SK-N-SH (cell line): ENCODE data around the gene MCF2L. TPM values are rescaled to one million over a fixed set of nuclear protein-coding genes. Genes with fewer than 3 reads are reported as not detected.
"Not testable (repeated sequence)": the region's sequence is repeated elsewhere in the genome, so short reads cannot be mapped to it uniquely, and the experiment has no call there.

Source experiments
- CTCF ChIA-PET: fragments of 300-600, 350-600 bp; formaldehyde crosslinking; extraction: SDS; loops from one replicate; lab custom pipeline; 2021; lab: Yijun Ruan, JAX
- POLR2A ChIA-PET: fragments of 350-600 bp; sonication (Branson Sonifier 250); formaldehyde crosslinking; extraction: SDS; loops from one replicate; lab custom pipeline; 2020; ENCODE audit warnings: antibody characterized with exemption, inconsistent platforms; lab: Yijun Ruan, JAX
- DNase-seq: peaks from one replicate; pipeline ENCODE4 v3.0.0; 2012
- H2AFZ ChIP-seq: fragments of 200-600 bp; sonication (generic); 2 replicates; pipeline ENCODE4 v1.8.1; 2016; ENCODE audit warnings: antibody characterized with exemption, mild to moderate bottlenecking, low read depth
- H3F3A ChIP-seq: fragments of 200-600 bp; sonication (generic); replicated peaks from 2 replicates; pipeline ENCODE3; 2016; ENCODE audit warnings: antibody characterized with exemption, mild to moderate bottlenecking; ENCODE audit not compliant: insufficient read depth
- H3K27ac ChIP-seq, 2 experiments: fragments of 200-500 bp in 1 of 2; fragments of 200-600 bp in 1 of 2; sonication (Bioruptor generic) in 1 of 2; sonication (generic), shearing (Covaris generic) in 1 of 2; 2 replicates each; pipeline versions ENCODE4 v1.5.1 to v1.6.1; 2014 to 2016; ENCODE audit warnings: low read depth in 2 of 2, inconsistent platforms in 1 of 2, low read length in 1 of 2, mild to moderate bottlenecking in 1 of 2, mixed read lengths in 1 of 2
- H3K27me3 ChIP-seq: fragments of 200-600 bp; sonication (generic), shearing (Covaris generic); 2 replicates; pipeline ENCODE4 v1.6.1; 2016; ENCODE audit warnings: mixed run types; ENCODE audit not compliant: insufficient read depth
- H3K36me3 ChIP-seq, 2 experiments: fragments of 200-500 bp in 1 of 2; fragments of 200-600 bp in 1 of 2; sonication (Bioruptor generic) in 1 of 2; sonication (generic) in 1 of 2; replicated peaks in 1 of 2; 2 replicates each; pipeline versions ENCODE3 to v1.5.1; 2014 to 2016; ENCODE audit warnings: low read length in 1 of 2, mild to moderate bottlenecking in 1 of 2; ENCODE audit not compliant: insufficient read depth in 2 of 2, control insufficient read depth in 1 of 2
- H3K4me1 ChIP-seq, 2 experiments: fragments of 200-500 bp in 1 of 2; fragments of 200-600 bp in 1 of 2; sonication (Bioruptor generic) in 1 of 2; sonication (generic), shearing (Covaris generic) in 1 of 2; 2 replicates each; pipeline versions ENCODE4 v1.5.1 to v1.6.1; 2014 to 2016; ENCODE audit warnings: low read depth in 1 of 2, low read length in 1 of 2, mixed run types in 1 of 2; ENCODE audit not compliant: insufficient read depth in 2 of 2, control insufficient read depth in 1 of 2
- H3K4me2 ChIP-seq: fragments of 200-600 bp; sonication (generic), shearing (Covaris generic); 2 replicates; pipeline ENCODE4 v1.6.1; 2017; ENCODE audit warnings: mixed run types
- H3K4me3 ChIP-seq, 2 experiments: fragments of 200-500 bp in 1 of 2; fragments of 200-600 bp in 1 of 2; sonication (Bioruptor generic) in 1 of 2; sonication (generic), shearing (Covaris generic) in 1 of 2; 2 replicates each; pipeline versions ENCODE4 v1.5.1 to v1.8.1; 2014 to 2016; ENCODE audit warnings: low read depth in 2 of 2, inconsistent platforms in 1 of 2, low read length in 1 of 2, mild to moderate bottlenecking in 1 of 2, mixed read lengths in 1 of 2, moderate library complexity in 1 of 2
- H3K79me2 ChIP-seq: fragments of 200-600 bp; sonication (generic); 2 replicates; pipeline ENCODE4 v1.8.1; 2017; ENCODE audit warnings: mild to moderate bottlenecking; ENCODE audit not compliant: insufficient read depth
- H3K9ac ChIP-seq: fragments of 200-600 bp; sonication (generic); 2 replicates; pipeline ENCODE4 v1.6.1; 2017; ENCODE audit warnings: mixed run types
- H3K9me2 ChIP-seq: fragments of 200-600 bp; sonication (generic); 2 replicates; pipeline ENCODE4 v1.6.1; 2017; ENCODE audit warnings: mixed run types
- H3K9me3 ChIP-seq: fragments of 200-600 bp; sonication (generic); 2 replicates; pipeline ENCODE4 v1.6.1; 2017; ENCODE audit warnings: mixed run types, mild to moderate bottlenecking, moderate library complexity
- H4K20me1 ChIP-seq: fragments of 200-600 bp; sonication (generic); 2 replicates; pipeline ENCODE4 v1.6.1; 2017; ENCODE audit warnings: mild to moderate bottlenecking, mixed run types; ENCODE audit not compliant: insufficient read depth
- CHD2 ChIP-seq: fragments of 150-350 bp; IDR thresholded peaks from 2 replicates; pipeline ENCODE4 v1.6.1; 2018; ENCODE audit warnings: low read length; ENCODE audit not compliant: partially characterized antibody
- ELF1 ChIP-seq: IDR thresholded peaks from 2 replicates; pipeline ENCODE4 v1.4.0; 2012
- EP300 ChIP-seq, 2 experiments: IDR thresholded peaks; 2 replicates each; pipeline versions ENCODE4 v1.4.0 to v1.6.1; 2012; ENCODE audit warnings: borderline replicate concordance in 1 of 2, low read depth in 1 of 2, low read length in 1 of 2
- FOSL2 ChIP-seq: IDR thresholded peaks from 2 replicates; pipeline ENCODE4 v1.4.0; 2012; ENCODE audit warnings: low read depth, mild to moderate bottlenecking, moderate library complexity, borderline replicate concordance
- IRF3 ChIP-seq: fragments of 150-350 bp; IDR thresholded peaks from 2 replicates; pipeline ENCODE4 v1.6.1; 2016; ENCODE audit warnings: mild to moderate bottlenecking, low read depth, low read length
- MEF2A ChIP-seq: IDR thresholded peaks from 2 replicates; pipeline ENCODE4 v1.4.0; 2012; ENCODE audit warnings: low read depth, borderline replicate concordance
- NRF1 ChIP-seq: IDR thresholded peaks from 2 replicates; pipeline ENCODE4 v1.6.1; 2012; ENCODE audit warnings: low read depth, mild to moderate bottlenecking, low read length
- PBX3 ChIP-seq: IDR thresholded peaks from 2 replicates; pipeline ENCODE4; 2012
- POLR2AphosphoS5 ChIP-seq: IDR thresholded peaks from 2 replicates; pipeline ENCODE4 v1.6.1; 2012; ENCODE audit warnings: low read depth, low read length
- RXRA ChIP-seq: IDR thresholded peaks from 2 replicates; pipeline ENCODE4 v1.4.0; 2012; ENCODE audit warnings: low read depth, mild to moderate bottlenecking, borderline replicate concordance
- SIN3A ChIP-seq: IDR thresholded peaks from 2 replicates; pipeline ENCODE4 v1.6.1; 2012; ENCODE audit warnings: low read depth, mild to moderate bottlenecking, low read length, moderate library complexity, borderline replicate concordance
- ZBTB33 ChIP-seq: IDR thresholded peaks from 2 replicates; pipeline ENCODE4 v1.4.0; 2012; ENCODE audit warnings: low read depth, borderline replicate concordance
- WGBS: methylation state at CpG from one replicate; pipeline ENCODE4 v1.1.6; 2017; ENCODE audit warnings: low lambda C conversion rate; 5-methylcytosine and 5-hydroxymethylcytosine counted together
- polyA plus RNA-seq, 3 experiments: library from polyadenylated mRNA; depleted of rRNA; stranded (reverse); fragments of >200 nt; gene quantifications; 2 replicates each; pipeline ENCODE4 v1.2.3, GENCODE V29; 2012

The MCF2L gene
- polyA plus RNA-seq, 1 of the 3 experiments (the other 2 are of a cell fraction), result 0.56 TPM

- H3K4me1 ChIP-seq, H3K27me3 ChIP-seq, H2AFZ ChIP-seq, H3K9me2 ChIP-seq, H3K4me3 ChIP-seq, H3K79me2 ChIP-seq, H3K9ac ChIP-seq, H3K9me3 ChIP-seq, H4K20me1 ChIP-seq, H3F3A ChIP-seq, POLR2A ChIA-PET, H3K4me2 ChIP-seq, DNase-seq, H3K36me3 ChIP-seq, H3K27ac ChIP-seq: not testable (repeated sequence)
- 67% methylated on average over 3 of the region's 10 CpGs for WGBS
- CTCF ChIA-PET, result interaction anchor here (1.0 kb wide), 1 partner anchor 37 kb away, joined by 3 read pairs; no protein-coding TSS in a partner anchor
Observed at GRCh38 chr13:113102302-113102701, 133.3 kb downstream of the MCF2L start.

GRCh38 chr13:113102727-113103126 lies 133.7 kb downstream of the MCF2L start:
- DNase-seq, result no peak
- TF ChIP-seq ZBTB33 (no peak), NRF1 (no peak), FOSL2 (no peak), MEF2A (no peak), PBX3 (no peak), RXRA (no peak), IRF3 (no peak), ELF1 (no peak), CHD2 (no peak), SIN3A (no peak), POLR2AphosphoS5 (no peak), EP300 (IDR thresholded peaks at IDR 0.05; ENCODE audit: borderline replicate concordance in 1 of 2, low read depth in 1 of 2, low read length in 1 of 2) (no peak)
- Histone ChIP-seq H3K4me2 (no peak overlapping the region), H3K9me2 (no peaks in the 10 kb centered on the region), H3K4me1 (no peaks in the 10 kb centered on the region), H3K36me3 (no peaks in the 10 kb centered on the region), H3F3A (no peaks in the 10 kb centered on the region), H4K20me1 (no peaks in the 10 kb centered on the region), H3K9ac (no peak overlapping the region), H3K27ac (no peak overlapping the region), H3K27me3 (no peaks in the 10 kb centered on the region), H3K4me3 (no peak overlapping the region), H2AFZ (no peak overlapping the region), H3K9me3 (no peaks in the 10 kb centered on the region), H3K79me2 (no peaks in the 10 kb centered on the region)
- ChIA-PET POLR2A (no interaction called here), CTCF (interaction anchor here (1.0 kb wide), 1 partner anchor 38 kb away, joined by 3 read pairs; no protein-coding TSS in a partner anchor)
- WGBS, result 80% methylated on average over 10 of the region's 12 CpGs
